K562 (cell line): ENCODE results near the gene PRPF39. TPM values are rescaled to one million over a fixed set of nuclear protein-coding genes. Genes with fewer than 3 reads are reported as not detected.

Source experiments
- ATAC-seq: fragments of 200-7000 bp; cut with Tn5 transposase; 3 replicates; pipeline ENCODE4 v1.9.1; 2020; ENCODE audit warnings: moderate library complexity
- BruUV-seq: library from RNA; stranded (reverse); fragments of 400-500 nt; replicated peaks from 2 replicates; lab custom pipeline; 2021; lab: Mats Ljungman, UMichigan
- CTCF ChIA-PET: fragments of 300-600 bp; formaldehyde crosslinking; extraction: SDS; loops from one replicate; lab custom pipeline; 2021; ENCODE audit warnings: low intra/inter-chr PET ratio; lab: Yijun Ruan, JAX
- POLR2A ChIA-PET: fragments of 300-600, 350-650 bp; sonication (Branson Sonifier 250); formaldehyde crosslinking; extraction: SDS; loops from one replicate; lab custom pipeline; 2021; ENCODE audit warnings: antibody characterized with exemption, inconsistent platforms; lab: Yijun Ruan, JAX
- DNase-seq, 4 experiments: peaks; one replicate each; pipeline versions ENCODE4 v3.0.0 to v3.0.0-alpha.2; 2011 to 2018; ENCODE audit warnings: low spot score in 3 of 4, mixed read lengths in 3 of 4; ENCODE audit errors: extremely low read depth in 1 of 4
- FAIRE-seq: peaks from 2 replicates; lab custom pipeline; 2011; peaks lifted over from hg19 to GRCh38; lab: Jason Lieb, UNC
- H2AFZ ChIP-seq: 2 replicates; pipeline ENCODE4 v1.6.0; 2011; ENCODE audit warnings: low read depth, low read length, control low read depth, inconsistent platforms
- H3K27ac ChIP-seq: fragments of 200-600 bp; 3 replicates; pipeline ENCODE4 v1.8.0; 2011; ENCODE audit warnings: low read depth, mild to moderate bottlenecking, control low read depth, inconsistent platforms, low read length, moderate library complexity, mixed read lengths; ENCODE audit errors: extremely low read depth
- H3K27me3 ChIP-seq, 2 experiments: fragments of 300-600 bp in 1 of 2; 2 replicates in 1 of 2; 3 replicates in 1 of 2; pipeline versions ENCODE4 v1.6.0 to v1.8.0; 2011; ENCODE audit warnings: inconsistent platforms in 2 of 2, low read length in 2 of 2, mild to moderate bottlenecking in 1 of 2, mixed read lengths in 1 of 2, moderate library complexity in 1 of 2; ENCODE audit not compliant: control insufficient read depth in 2 of 2, insufficient read depth in 2 of 2
- H3K36me3 ChIP-seq: fragments of 300-600 bp; 3 replicates; pipeline ENCODE4 v1.8.0; 2011; ENCODE audit warnings: mild to moderate bottlenecking, low read length, inconsistent platforms; ENCODE audit not compliant: control insufficient read depth, insufficient read depth
- H3K4me1 ChIP-seq, 2 experiments: fragments of 200-600 bp in 1 of 2; replicated peaks in 1 of 2; 2 replicates in 1 of 2; 3 replicates in 1 of 2; pipeline versions ENCODE4 v1.5.1 to v1.8.0; 2011; ENCODE audit warnings: inconsistent platforms in 2 of 2, low read length in 2 of 2, mild to moderate bottlenecking in 1 of 2, mixed read lengths in 1 of 2, moderate library complexity in 1 of 2; ENCODE audit not compliant: control insufficient read depth in 2 of 2, insufficient read depth in 2 of 2
- H3K4me2 ChIP-seq: 2 replicates; pipeline ENCODE4 v1.6.1; 2011; ENCODE audit warnings: low read length, control low read depth, inconsistent platforms, mixed read lengths; ENCODE audit not compliant: insufficient read depth
- H3K4me3 ChIP-seq: fragments of 200-600 bp; sonication (generic), shearing (Covaris generic); 2 replicates; pipeline ENCODE4 v1.5.1; 2016; ENCODE audit warnings: control low read depth, inconsistent platforms
- H3K79me2 ChIP-seq: fragments of 200-600 bp; 3 replicates; pipeline ENCODE4 v1.8.0; 2011; ENCODE audit warnings: low read length, inconsistent platforms; ENCODE audit not compliant: control insufficient read depth, insufficient read depth
- H3K9ac ChIP-seq, 2 experiments: 2 replicates each; pipeline versions ENCODE4 v1.6.0 to v1.6.1; 2011; ENCODE audit warnings: low read depth in 2 of 2, low read length in 2 of 2, control low read depth in 1 of 2, inconsistent platforms in 1 of 2, mild to moderate bottlenecking in 1 of 2, mixed read lengths in 1 of 2; ENCODE audit not compliant: insufficient read depth in 1 of 2
- H3K9me1 ChIP-seq: one replicate; pipeline ENCODE4 v1.6.0; 2011; ENCODE audit warnings: inconsistent platforms, mild to moderate bottlenecking, low read length, moderate library complexity; ENCODE audit not compliant: control insufficient read depth, insufficient read depth
- H3K9me3 ChIP-seq: replicated peaks from 2 replicates; pipeline ENCODE4 v1.5.1; 2011; ENCODE audit warnings: low read depth, low read length, inconsistent platforms; ENCODE audit not compliant: control insufficient read depth, insufficient read depth
- H4K20me1 ChIP-seq: replicated peaks from 2 replicates; pipeline ENCODE4 v1.6.1; 2011; ENCODE audit warnings: low read length, inconsistent platforms, mixed read lengths; ENCODE audit not compliant: control insufficient read depth, insufficient read depth
- BRD9 ChIP-seq: fragments of 450-650 bp; IDR thresholded peaks from 2 replicates; pipeline ENCODE4 v1.6.1; 2018; ENCODE audit warnings: low read depth; ENCODE audit not compliant: partially characterized antibody
- MIER1 ChIP-seq: fragments of 450-650 bp; IDR thresholded peaks from 2 replicates; pipeline ENCODE4 v1.6.1; 2016; ENCODE audit warnings: antibody characterized with exemption, mild to moderate bottlenecking, low read depth
- POLR2AphosphoS5 ChIP-seq: IDR thresholded peaks from 2 replicates; pipeline ENCODE4 v1.6.1; 2011; ENCODE audit warnings: mild to moderate bottlenecking, low read depth, low read length, moderate library complexity; ENCODE audit not compliant: control insufficient read depth, insufficient read depth
- TEAD1 ChIP-seq, 2 experiments: fragments of 450-650 bp in 1 of 2; sonication (generic) in 1 of 2; formaldehyde crosslinking; IDR thresholded peaks; 2 replicates each; pipeline versions ENCODE4 v1.4.0 to v1.8.0; 2020 to 2022; ENCODE audit warnings: mild to moderate bottlenecking in 2 of 2, missing genetic modification reagents in 1 of 2
- ZFX ChIP-seq: sonication (generic); formaldehyde crosslinking; IDR thresholded peaks from 2 replicates; pipeline ENCODE4 v1.8.0; 2022; ENCODE audit warnings: mild to moderate bottlenecking, missing genetic modification reagents, moderate library complexity
- ZNF398 ChIP-seq: fragments of 250-450 bp; sonication (Bioruptor Pico); IDR thresholded peaks from 2 replicates; pipeline ENCODE4 v1.8.0; 2021; ENCODE audit warnings: moderate library complexity, mild to moderate bottlenecking, inconsistent platforms
- ZNF57 ChIP-seq: fragments of 450-650 bp; formaldehyde crosslinking; IDR thresholded peaks from 2 replicates; pipeline ENCODE4 v1.4.0; 2020; ENCODE audit warnings: mild to moderate bottlenecking, moderate library complexity
- ZNF584 ChIP-seq: fragments of 200-800 bp; sonication (Bioruptor generic); IDR thresholded peaks from 2 replicates; pipeline ENCODE4 v1.6.1; 2016; ENCODE audit warnings: low read depth, mild to moderate bottlenecking, missing genetic modification characterization, missing compliant biosample characterization
- WGBS: fragments of 100-300 bp; shearing (Covaris generic); methylation state at CpG from one replicate; pipeline ENCODE4 v1.1.6; 2016; ENCODE audit warnings: low coverage, mixed read lengths; ENCODE audit not compliant: insufficient coverage; ENCODE audit errors: missing lambda C conversion rate; 5-methylcytosine and 5-hydroxymethylcytosine counted together
- in situ Hi-C: fragments of 300-500 bp; cut with MboI; formaldehyde crosslinking; loops from 4 replicates; pipeline ENCODE4 v1.15.0; 2018; ENCODE audit warnings: inconsistent platforms, mixed read lengths
- intact Hi-C: fragments of 100-400 bp; cut with micrococcal nuclease; formaldehyde crosslinking; loops from 2 replicates; pipeline ENCODE4 v1.14.2; 2022
- polyA plus RNA-seq, 8 experiments: library from polyadenylated mRNA; depleted of rRNA in 4 of 8; stranded (reverse) in 5 of 8; unstranded in 3 of 8; fragments of >200 nt; fragmentation: Nextera tagmentation in 2 of 8; fragmentation: Illumina TruSeq in 1 of 8; extraction: Ambion mirVana in 2 of 8; extraction: Trizol in 1 of 8; gene quantifications; 2 replicates each; pipeline versions ENCODE4 v1.2.1 to v1.2.3, GENCODE V29; 2011 to 2014; ENCODE audit warnings: inconsistent platforms in 1 of 8, missing spikeins in 1 of 8
- total RNA-seq, 7 experiments: library from RNA; depleted of rRNA in 6 of 7; stranded (reverse); fragments of >200 nt in 6 of 7; fragmentation: Illumina TruSeq in 2 of 7; extraction: Trizol in 2 of 7; gene quantifications; 2 replicates each; pipeline versions ENCODE4 v1.2.1 to v1.2.3, GENCODE V29; 2011 to 2021; ENCODE audit warnings: low replicate concordance in 1 of 7

PRPF39 gene
- total and polyA plus RNA-seq, 9 of the 15 experiments (the other 6 are each of a cell fraction or from before 2014, with no cell fraction given) = 13.3 to 50.4 (median 24.8) TPM

GRCh38 chr14:45057349-45057748 lies 26.6 kb upstream of the PRPF39 start:
- Histone ChIP-seq H3K9me1 (no peaks in the 10 kb centered on the region), H3K27ac (no peak overlapping the region), H3K4me3 (no peak overlapping the region), H3K4me2 (no peak overlapping the region), H3K4me1 (no peaks in the 10 kb centered on the region), H3K79me2 (no peaks in the 10 kb centered on the region), H3K27me3 (no peaks in the 10 kb centered on the region), H2AFZ (no peak overlapping the region), H4K20me1 (no peaks in the 10 kb centered on the region), H3K9ac (no peak overlapping the region), H3K9me3 (no peaks in the 10 kb centered on the region), H3K36me3 (0 out of 3 replicates have a peak, but pooled peaks cover 3% of the 10 kb centered on the region)
- intact Hi-C loops = no loop called here
- in situ Hi-C loops = no loop called here
- ChIA-PET POLR2A (no interaction called here), CTCF (no interaction called here)
- WGBS = 63% methylated on average over 2 of the region's 2 CpGs
- no peak for ATAC-seq
- DNase-seq = no peak
- TF ChIP-seq TEAD1 (CRISPR knock-in tag; IDR thresholded peaks at IDR 0.05) = no peak
- no peak for TF ChIP-seq POLR2AphosphoS5
- TF ChIP-seq MIER1 = no peak
- no peak for TF ChIP-seq ZNF584 (CRISPR knock-in tag)
- no peak for TF ChIP-seq ZNF57 (CRISPR knock-in tag)
- no peak for TF ChIP-seq ZNF398 (CRISPR knock-in tag)
- TF ChIP-seq BRD9 = no peak
- TF ChIP-seq ZFX (CRISPR knock-in tag) = no peak
- no TSS peak for BruUV-seq
- FAIRE-seq = no peak
